ENCODE data around the gene KCNH8. TPM values are rescaled to one million over a fixed set of nuclear protein-coding genes. Genes with fewer than 3 reads are reported as not detected.
A peak's percentile ranks its signal among the peaks of the same experiment; 100 is the strongest.

The KCNH8 gene
- total RNA-seq, 2 experiments from 2014 or later, result 0.44 to 0.59 TPM

GRCh38 chr3:19338769-19339168 is 190.5 kb downstream of the KCNH8 start:
- Histone ChIP-seq H3K36me3 (ENCODE audit: insufficient read depth, low read length) (no peaks in the 10 kb centered on the region), H2AFZ (ENCODE audit: low read length) (no peak overlapping the region), H3K9me2 (ENCODE audit: insufficient read depth, low read length) (no peaks in the 10 kb centered on the region), H3K9me3 (ENCODE audit: low read length) (no peaks in the 10 kb centered on the region), H3K4me2 (ENCODE audit: low read length) (no peak overlapping the region), H4K20me1 (ENCODE audit: insufficient read depth, low read length) (no peaks in the 10 kb centered on the region), H3K4me3 (ENCODE audit: low read depth, low read length, poor library complexity, severe bottlenecking) (no peak overlapping the region), H3K4me1 (ENCODE audit: insufficient read depth, low read length, poor library complexity, severe bottlenecking) (peaks cover 10% of the 10 kb centered on the region), H3K79me2 (ENCODE audit: insufficient read depth, low read depth, low read length) (no peaks in the 10 kb centered on the region), H3K27ac (ENCODE audit: low read depth, low read length, poor library complexity, severe bottlenecking) (no peak overlapping the region)
- no TSS peak for BruUV-seq (replicated peaks)
- no peak for TF ChIP-seq EZH2phosphoT487 (IDR thresholded peaks at IDR 0.05; ENCODE audit: borderline replicate concordance, low read depth, low read length)
- TF ChIP-seq CTCF (conservative IDR thresholded peaks at IDR 0.05; ENCODE audit: low read length), result no peak
- ChIA-PET POLR2A (no interaction called here), CTCF (ENCODE audit: unreplicated experiment) (no interaction called here)
- intact Hi-C loops (cut with micrococcal nuclease; ENCODE audit: unreplicated experiment), result no loop called here
- no peak for DNase-seq (ENCODE audit: low spot score)

GRCh38 chr3:19342389-19342788 is 194.1 kb downstream of the KCNH8 start:
- Histone ChIP-seq H3K4me3 (ENCODE audit: low read depth, low read length, poor library complexity, severe bottlenecking) (no peak overlapping the region), H3K9me3 (ENCODE audit: low read length) (no peaks in the 10 kb centered on the region), H3K27ac (ENCODE audit: low read depth, low read length, poor library complexity, severe bottlenecking) (no peak overlapping the region), H3K4me2 (ENCODE audit: low read length) (no peak overlapping the region), H3K79me2 (ENCODE audit: insufficient read depth, low read depth, low read length) (no peaks in the 10 kb centered on the region), H3K4me1 (ENCODE audit: insufficient read depth, low read length, poor library complexity, severe bottlenecking) (peaks cover 41% of the 10 kb centered on the region), H3K9me2 (ENCODE audit: insufficient read depth, low read length) (no peaks in the 10 kb centered on the region), H2AFZ (ENCODE audit: low read length) (peak overlapping the region; percentile 68; the same call in 1 of the 2 replicates), H4K20me1 (ENCODE audit: insufficient read depth, low read length) (no peaks in the 10 kb centered on the region), H3K36me3 (ENCODE audit: insufficient read depth, low read length) (no peaks in the 10 kb centered on the region)
- TF ChIP-seq CTCF (conservative IDR thresholded peaks at IDR 0.05; ENCODE audit: low read length) (no peak), EZH2phosphoT487 (IDR thresholded peaks at IDR 0.05; ENCODE audit: borderline replicate concordance, low read depth, low read length) (no peak)
- ChIA-PET POLR2A (no interaction called here), CTCF (ENCODE audit: unreplicated experiment) (no interaction called here)
- intact Hi-C loops (cut with micrococcal nuclease; ENCODE audit: unreplicated experiment), result loop anchor here (10.0 kb wide), 1 partner anchor 62 kb away; no protein-coding TSS in a partner anchor
- DNase-seq (ENCODE audit: low spot score), result peak; percentile 4
- BruUV-seq (replicated peaks), result no TSS peak

- CTCF ChIA-PET (ENCODE audit: unreplicated experiment), result interaction anchor here (0.6 to 3.6 kb wide), 2 partner anchors 194 to 200 kb away, joined by 3 to 34 read pairs; no protein-coding TSS in a partner anchor
- H4K20me1 ChIP-seq (ENCODE audit: insufficient read depth, low read length), result no peaks in the 10 kb centered on the region
- BruUV-seq (replicated peaks), result no TSS peak
- no peaks in the 10 kb centered on the region for H3K9me3 ChIP-seq (ENCODE audit: low read length)
- no peak for TF ChIP-seq CTCF (conservative IDR thresholded peaks at IDR 0.05; ENCODE audit: low read length)
- TF ChIP-seq EZH2phosphoT487 (IDR thresholded peaks at IDR 0.05; ENCODE audit: borderline replicate concordance, low read depth, low read length), result no peak
- H3K4me2 ChIP-seq (ENCODE audit: low read length), result peak overlapping the region; percentile 69
- no peaks in the 10 kb centered on the region for H3K36me3 ChIP-seq (ENCODE audit: insufficient read depth, low read length)
- peak overlapping the region; percentile 49 for H3K4me3 ChIP-seq (ENCODE audit: low read depth, low read length, poor library complexity, severe bottlenecking)
- H3K9me2 ChIP-seq (ENCODE audit: insufficient read depth, low read length), result no peaks in the 10 kb centered on the region
- H3K27ac ChIP-seq (ENCODE audit: low read depth, low read length, poor library complexity, severe bottlenecking), result peak overlapping the region; percentile 61
- intact Hi-C loops (cut with micrococcal nuclease; ENCODE audit: unreplicated experiment), result loop anchor here (1.0 to 10.0 kb wide), 5 partner anchors 58 to 841 kb away; partner anchors contain the start of genes KCNH8 and SGO1
- H2AFZ ChIP-seq (ENCODE audit: low read length), result peak overlapping the region; percentile 97
- no peaks in the 10 kb centered on the region for H3K79me2 ChIP-seq (ENCODE audit: insufficient read depth, low read depth, low read length)
- POLR2A ChIA-PET, result interaction anchor here (1.3 to 4.8 kb wide), 6 partner anchors 16 to 200 kb away, joined by 3 to 82 read pairs (median 10); no protein-coding TSS in a partner anchor
- peaks cover 60% of the 10 kb centered on the region for H3K4me1 ChIP-seq (ENCODE audit: insufficient read depth, low read length, poor library complexity, severe bottlenecking)
- peak; percentile 5 for DNase-seq (ENCODE audit: low spot score)
These were observed 198.4 kb downstream of the KCNH8 start for GRCh38 chr3:19346759-19347158.

Measured in OCI-LY7 (cell line).